Hematopoietic multipotent progenitor cell (in vitro differentiated cells): Measurements from ENCODE around the gene LRRC57. TPM values are rescaled to one million over a fixed set of nuclear protein-coding genes. Genes with fewer than 3 reads are reported as not detected.

Experiments
- DNase-seq, 3 donors: peaks; one replicate each; pipeline ENCODE4 v3.0.0-alpha.2; 2011 to 2015; ENCODE audit warnings: low read depth in 2 of 3, low spot score in 2 of 3
- total RNA-seq: library from RNA; depleted of rRNA; stranded (reverse); fragments of >200 nt; gene quantifications from one replicate; pipeline ENCODE4 v1.2.3, GENCODE V29; 2012

The LRRC57 gene
- total RNA-seq, 1 donor: 18.6 TPM

DNA sequence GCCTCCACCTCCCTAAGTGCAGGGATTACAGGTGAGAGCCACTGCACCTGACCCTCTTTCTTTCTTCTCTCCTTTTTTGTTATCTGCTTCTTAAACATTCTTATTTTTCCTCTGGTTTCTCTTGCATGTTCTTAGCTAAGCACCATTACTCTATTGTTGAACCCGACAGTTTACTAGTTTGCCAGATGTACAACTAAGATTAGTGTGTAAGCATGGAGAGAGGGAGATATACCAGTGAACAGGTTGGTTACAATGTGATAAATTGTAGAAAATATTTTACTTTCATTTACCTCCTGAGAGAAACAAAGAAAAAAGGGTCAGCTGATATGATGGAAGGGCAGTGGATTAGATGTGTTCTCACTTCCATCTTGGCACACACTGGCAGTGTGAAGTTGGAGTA, 5.0 kb upstream of the LRRC57 start:
- DNase-seq: no peak

DNA sequence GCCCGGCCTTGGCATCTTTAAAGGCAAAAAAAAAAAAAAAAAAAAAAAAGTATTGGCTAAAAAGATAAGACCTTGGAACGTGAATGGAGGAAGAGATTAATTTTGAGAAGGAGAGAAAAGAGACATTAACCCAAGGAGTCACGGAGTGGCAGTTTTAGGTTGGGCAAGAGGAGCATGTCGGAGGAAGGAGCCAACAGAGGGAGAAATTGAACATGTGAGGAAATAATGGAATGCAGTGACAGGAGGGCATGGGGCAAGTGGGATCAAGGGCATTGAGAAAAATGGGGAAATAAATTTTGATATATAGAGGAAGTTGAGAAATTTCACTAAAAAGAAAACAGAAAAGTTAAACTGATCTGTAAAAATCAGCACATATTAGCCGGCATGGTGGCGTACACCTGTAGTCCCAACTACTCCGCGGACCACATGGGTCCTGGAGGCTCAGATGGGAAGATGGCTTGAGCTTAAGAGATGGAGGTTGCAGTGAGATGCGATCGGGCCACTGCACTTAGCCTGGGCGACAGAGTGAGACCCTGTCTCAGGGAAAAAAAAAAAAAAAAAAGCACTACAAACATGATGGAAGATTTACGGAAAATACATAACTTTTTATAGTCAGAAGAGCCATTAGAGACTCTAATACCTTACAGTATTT, 1.3 kb upstream of the LRRC57 start:
- no peak for DNase-seq

DNA sequence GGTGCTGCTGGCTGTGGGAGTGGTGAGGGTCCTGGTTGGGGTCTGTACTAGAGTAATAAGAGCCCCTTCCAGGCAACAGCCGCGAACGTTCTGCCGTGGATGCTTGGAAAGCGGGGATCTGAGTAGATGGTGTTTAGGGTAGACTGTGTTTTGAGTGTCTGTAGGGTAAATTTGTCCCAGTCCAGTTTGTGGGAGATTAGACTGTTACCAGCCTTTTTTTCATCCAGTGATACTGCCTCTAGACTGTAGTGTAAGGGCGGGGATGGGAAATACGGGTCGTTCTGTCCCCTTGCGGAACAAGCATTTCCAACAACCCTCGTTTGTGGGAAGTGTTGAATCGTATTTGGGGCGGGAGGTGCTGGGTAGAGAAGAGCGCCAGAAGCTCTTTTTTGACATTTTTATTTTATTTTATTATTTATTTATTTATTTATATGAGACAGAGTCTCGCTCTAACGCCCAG, 469 bp upstream of the LRRC57 start:
- DNase-seq: peak in 2 of 3 donors; percentile 74 to 76

DNA sequence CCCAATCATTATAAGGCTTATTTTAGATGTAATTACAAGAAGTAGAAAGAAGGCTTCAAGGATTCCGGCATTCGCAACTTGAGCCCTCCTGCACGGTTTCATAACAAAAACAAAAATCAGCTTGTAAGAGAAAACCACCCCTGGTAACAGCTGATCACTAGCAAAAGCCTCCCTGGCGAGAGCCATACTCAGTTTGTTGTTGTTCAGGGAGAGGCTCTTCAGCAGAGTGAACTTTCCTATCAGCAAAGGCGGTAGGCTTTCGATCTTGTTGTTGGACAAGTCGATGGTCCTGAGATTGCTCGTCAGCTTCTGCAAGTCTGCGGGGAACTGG, 710 bp downstream of the LRRC57 start:
- DNase-seq: no peak

DNA sequence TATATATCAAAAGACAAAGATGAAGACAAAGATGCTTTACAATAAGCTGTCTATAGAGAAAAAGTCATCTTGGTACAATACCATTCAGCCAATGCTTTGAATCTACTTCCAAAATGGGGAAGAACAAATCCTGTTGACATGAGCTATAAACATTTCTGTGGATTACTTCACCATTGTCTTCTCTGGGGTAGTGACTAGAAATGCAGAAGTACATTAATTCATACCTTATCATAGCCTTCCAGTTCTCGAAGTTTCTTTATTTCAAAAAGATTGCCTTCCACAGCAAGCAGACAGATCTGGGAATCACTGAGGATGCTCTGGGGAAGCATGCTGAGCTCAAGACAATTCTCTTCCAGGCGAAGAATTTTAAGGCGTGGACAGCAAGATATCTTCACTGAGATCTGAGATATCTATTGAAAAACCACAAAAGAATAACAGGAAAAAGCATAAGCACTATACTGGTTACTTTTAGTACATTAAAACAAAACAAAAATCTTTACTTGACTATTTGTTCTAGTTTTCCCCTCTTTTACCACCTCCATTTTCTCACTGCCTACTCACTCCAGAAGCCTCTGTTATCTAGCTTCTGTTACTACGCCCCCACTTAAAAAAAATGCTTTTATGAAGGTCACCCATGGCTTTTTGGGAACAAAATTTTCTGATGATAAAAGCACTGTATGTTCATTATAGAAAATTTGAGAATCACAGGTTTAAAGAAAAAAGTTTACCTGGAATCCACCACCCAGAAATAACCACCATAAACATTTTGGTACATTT, 3.6 kb downstream of the LRRC57 start:
- peak in 2 of 3 donors; percentile 9 to 52 for DNase-seq

DNA sequence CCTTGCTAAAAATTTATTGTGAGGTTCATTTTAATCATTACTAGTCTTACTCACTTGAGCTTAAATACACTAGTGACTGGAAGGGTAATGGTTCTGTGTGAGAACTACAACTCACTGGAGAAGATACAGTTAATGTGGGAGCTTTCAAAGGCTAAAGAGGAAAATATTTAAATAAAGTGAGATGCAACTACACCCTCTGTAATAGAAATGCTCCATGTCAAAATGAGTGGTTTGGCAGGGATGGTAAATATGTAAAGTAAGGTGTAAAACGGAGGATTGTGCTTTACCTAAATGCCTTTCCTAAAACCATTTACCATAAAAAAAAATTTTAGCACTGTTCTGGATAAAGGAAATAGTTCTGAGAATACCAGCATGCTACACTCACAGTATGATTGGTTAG, 15.3 kb downstream of the LRRC57 start:
- no peak for DNase-seq

DNA sequence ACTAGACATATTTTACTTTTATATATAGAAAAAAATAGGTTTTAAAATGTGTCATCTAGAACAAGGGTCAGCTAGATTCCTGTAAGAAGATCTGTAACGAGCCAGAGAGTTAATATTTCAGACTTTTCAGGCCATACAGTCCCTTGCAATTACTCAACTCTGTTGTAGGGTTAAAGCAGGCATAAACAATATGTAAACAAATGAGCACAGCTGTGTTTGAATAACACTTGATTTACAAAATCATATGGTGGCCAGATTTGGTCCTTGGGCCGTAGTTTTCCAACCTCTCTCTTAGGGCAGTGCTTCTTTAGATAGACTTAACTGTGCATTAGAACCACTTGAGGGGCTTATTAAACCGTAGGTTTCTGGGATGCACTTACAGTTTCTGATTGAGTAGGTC, 19.6 kb downstream of the LRRC57 start:
- no peak for DNase-seq

DNA sequence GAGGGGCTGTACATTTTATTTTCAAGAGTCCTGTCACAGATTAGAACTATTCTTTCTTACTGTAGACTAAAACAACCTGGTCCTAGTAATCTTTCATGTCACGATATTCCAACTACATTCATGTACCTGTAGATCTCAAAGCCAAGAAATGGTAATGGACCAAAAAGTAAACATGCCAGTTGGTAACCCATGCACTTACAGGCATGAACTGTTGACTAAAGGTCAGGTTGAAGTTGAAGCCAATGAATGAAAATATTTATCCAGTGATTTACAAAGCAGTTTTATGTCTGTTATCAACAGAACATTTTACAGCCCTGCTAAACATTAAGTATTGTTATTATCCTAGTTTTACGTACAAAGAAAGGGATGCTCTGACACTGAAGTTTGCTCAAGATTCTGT, 25.3 kb downstream of the LRRC57 start:
- no peak for DNase-seq

DNA sequence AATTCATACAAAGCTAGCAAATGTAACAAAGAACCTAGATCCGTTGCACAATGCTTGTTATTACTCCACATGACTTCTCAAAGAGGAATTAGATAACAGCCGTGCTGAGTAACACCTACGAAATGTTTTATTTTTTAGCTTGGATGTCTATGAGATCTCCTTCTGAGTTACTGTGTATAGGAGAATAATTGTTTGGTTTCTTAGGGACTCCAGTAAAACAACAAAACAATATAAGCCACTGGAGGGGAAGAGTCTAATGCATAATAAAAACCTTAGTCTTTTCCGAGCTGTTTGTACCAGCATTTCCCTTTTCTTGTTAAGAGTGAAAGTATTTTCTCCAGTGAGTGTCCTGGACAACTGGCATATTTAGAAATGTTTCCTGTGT, 37.6 kb downstream of the LRRC57 start:
- peak in 1 of 3 donors; percentile 58 for DNase-seq

DNA sequence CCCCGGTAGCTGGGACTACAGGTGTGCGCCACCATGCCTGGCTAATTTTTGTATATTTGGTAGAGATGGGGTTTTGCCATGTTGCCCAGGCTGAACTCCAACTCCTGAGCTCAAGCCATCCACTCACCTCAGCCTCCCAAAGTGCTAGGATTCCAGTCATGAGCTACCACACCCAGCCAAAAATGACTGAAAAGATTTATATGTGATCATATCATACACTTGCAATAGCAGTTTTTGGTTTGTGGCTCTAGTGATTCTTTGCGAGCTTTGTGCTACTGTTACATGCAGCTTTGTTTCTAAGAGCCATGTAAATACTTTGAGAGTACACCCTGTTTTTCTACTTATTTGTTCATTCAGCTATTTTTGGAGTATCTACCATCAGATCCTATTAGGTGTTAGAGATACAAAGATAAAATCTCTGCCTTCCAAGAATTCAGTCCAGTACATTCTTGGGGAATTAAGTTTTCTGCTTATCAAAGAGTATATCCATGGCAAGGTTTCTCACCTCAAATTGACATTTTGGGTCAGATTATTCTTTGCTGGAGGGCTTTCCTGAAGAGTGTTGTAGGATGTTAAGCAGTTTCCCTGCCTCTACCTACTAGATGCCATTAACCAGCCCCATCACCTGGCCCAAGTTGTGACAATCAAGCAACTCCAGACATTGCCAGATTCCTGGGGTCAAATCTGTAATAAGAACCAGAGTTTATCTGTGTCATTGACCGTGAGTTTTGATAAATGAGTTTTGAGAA, 38.2 kb downstream of the LRRC57 start:
- no peak for DNase-seq

DNA sequence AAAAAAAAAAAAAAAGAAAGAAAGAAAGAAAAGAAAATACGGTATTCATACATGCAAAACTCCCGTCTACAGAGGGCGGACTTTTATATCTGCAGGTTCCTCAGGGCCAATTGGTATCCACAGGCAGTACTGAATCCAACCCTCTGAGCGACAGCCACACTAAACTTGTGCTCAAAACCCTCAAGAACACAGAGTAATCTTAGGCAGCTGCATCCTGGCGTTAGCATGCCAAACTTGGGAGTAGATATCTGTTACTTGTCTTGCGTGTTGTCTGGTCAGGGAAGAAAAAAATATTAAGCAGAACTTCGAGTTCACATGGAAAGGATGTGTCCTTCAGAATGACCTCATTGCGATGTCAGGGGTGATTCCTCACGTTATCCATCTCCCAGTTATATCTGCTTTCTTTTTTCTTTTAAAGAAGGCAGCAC, 40.3 kb downstream of the LRRC57 start:
- DNase-seq: peak in 2 of 3 donors; percentile 37 to 40

DNA sequence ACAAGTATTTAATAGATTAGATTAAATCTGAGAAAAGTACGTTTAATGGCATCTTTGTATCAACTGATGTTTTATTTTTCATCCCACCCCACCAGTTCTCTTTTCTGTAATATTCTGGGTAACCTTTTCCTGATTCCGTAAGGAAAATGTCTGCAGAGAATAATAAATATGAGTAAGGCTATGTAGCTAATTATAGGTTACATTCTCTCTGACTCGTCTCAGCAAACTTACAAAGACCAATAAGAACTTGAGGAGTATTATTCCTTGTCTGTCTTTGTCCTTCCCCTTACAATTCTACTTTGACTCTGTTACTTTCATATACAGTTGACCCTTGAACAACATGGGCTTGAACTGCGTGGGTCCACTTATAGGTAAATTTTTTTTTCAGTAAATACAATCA, 41.1 kb downstream of the LRRC57 start:
- no peak for DNase-seq

DNA sequence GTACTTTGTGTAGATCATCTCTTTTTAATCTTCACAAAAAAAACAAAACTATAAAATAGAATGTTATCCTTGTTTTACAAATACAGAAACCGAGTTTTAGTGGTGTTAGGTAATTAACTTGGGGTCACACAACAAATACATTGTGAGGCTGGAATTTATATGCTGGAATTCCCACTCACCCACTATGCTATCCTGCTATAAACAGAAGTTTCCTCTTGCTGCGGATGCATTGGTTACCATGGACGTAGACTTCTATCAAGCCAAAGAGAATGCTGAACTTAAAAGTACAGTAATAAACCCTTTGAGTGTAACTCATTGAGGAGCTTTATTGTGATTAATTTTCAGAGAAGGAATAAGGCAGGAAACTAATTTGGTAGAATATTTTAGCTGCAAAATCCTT, 44.0 kb downstream of the LRRC57 start:
- DNase-seq: no peak

DNA sequence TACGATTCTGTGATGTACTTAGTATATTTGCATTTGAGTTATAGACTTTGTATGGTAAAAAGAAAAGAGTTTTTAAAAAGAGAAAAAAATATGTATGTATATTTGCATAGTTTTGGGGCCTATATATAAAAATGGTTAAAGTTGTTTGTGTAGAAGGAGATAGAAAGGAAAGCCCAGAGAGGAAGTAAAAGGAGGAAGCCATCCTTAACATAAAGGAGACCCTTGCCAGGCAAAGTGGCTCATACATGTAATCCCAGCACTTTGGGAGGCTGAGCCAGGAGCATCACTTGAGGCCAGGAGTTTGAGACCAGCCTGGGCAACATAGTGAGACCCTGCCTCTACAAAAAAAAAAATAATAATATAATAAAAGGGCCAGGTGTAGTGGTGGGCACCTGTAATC, 44.8 kb downstream of the LRRC57 start:
- no peak for DNase-seq

DNA sequence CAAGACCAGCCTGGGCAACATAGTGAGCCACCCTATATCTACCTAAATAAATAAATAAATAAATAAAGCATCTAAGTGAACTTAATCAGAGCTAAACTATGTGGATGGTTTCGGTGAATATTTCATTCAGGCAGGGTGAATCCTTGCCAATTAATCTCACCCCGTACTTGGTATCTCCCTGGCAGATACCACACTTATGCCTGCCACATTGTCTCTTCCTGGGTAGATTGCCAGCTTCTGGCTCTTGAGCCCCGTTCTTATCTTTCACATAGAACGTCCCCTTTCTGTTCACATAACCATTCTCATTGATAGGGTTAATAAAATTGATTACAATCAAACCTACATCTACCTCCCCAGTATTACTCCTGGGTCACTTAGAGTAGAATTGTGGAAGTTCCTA, 46.1 kb downstream of the LRRC57 start:
- DNase-seq: no peak

DNA sequence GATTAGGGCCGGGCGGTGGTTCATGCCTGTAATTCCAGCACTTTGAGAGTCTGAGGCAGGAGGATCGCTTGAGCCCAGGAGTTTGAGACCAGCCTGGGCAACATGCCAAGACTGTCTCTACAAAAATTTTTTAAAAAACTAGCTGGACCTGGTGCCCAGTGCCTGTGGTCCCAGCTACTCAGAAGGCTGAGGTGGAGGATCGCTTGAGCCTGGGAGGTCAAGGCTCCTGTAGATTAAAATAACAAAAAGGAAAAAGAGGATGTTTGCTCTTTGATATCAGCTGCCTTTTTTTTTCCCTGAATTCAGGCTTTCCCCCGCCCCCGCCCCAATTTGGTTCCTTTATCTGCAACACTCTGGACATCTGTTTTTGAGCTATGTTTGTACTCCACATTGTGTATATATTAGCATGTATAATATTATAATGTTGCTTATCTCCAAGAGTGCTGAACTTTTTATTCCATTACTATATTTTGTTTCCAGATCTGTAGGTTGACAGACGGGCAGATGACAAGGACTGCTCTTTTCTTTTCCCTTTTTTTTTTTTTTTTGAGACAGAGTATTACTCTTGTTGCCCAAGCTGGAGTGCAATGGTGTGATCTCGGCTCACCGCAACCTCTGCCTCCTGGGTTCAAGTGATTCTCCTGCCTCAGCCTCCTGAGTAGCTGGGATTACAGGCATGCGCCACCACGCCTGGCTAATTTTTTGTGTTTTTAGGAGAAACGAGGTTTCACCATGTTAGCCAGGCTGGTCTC, 48.6 kb downstream of the LRRC57 start:
- DNase-seq: peak in 2 of 3 donors; percentile 30 to 42

DNA sequence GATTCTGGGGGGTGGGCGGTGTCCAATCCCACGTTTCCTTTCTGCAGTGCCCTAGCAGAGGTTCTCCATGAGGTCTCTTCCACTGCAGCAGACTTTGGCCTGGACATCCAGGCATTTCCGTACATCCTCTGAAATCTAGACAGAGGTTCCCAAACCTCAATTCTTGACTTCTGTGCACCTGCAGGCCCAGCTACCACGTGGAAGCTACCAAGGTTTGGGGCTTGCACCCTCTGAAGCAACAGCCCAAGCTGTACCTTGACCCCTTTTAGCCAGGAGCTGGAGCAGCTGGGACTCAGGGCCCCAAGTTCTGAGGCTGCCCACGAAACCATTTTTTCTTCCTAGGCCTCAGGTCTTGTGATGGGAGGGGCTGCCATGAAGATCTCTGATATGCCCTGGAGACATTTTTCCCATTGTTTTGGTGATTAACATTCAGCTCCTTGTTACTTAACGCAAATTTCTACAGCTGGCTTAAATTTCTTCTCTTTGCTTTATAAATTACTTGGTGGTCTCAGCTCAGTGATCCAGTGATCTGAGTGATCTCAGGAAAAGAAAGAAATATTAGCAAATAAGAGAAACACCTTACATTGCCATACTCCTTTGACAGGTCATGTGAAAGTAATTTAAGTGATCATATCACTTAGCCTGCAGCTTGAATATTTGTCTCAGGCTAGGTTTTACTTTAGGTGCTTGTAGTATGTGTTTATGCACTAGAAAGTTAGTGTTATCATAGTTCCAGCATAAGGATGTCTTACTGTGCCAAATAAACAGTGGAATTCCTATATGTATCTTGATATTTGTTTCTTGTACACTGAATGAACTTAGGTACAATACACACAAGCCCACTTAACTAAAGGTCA, 50.2 kb downstream of the LRRC57 start:
- no peak for DNase-seq

DNA sequence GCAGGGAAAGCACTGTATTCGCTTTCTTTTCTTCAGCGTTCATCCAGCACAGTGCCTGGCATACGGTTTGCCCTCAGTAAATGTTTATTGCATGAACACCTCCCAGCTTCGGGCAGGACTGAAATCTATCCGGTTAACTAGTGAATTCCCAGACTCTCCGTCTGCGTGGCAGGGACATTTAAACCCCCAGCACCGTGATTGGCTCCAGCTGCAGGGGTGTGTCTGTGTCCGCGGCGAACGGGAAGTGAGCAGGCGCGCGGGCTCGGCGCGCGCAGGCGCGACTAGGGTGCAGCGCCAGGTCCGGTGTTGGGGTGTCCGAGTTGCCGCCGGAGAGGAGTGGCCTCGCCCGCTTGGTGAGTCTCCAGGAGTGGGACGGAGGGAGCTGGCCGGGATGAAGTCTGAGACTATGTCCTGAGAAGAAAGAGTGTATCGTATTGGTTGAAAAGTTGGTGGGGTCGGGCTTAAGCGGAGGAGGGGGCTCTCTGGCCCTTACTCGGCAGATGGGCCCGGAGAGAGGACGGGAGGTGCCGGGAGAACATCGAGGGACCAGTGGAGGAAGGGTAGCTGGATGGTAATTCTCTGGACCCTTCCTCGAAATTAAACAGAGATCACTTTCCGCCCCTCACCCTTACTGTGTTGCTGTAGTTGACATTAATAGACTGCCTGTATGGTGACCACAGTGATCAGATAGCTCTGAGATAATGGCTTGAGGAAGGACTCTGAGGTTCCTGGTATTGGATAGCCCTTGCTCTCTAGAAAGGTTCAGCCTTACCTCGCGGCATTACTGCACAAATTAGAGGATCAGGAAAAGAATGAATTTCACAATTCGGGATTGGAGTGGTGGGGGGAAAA, 53.0 kb downstream of the LRRC57 start, which contains the start of gene SNAP23:
Gene SNAP23, plus strand, starts transcription at position 274 of the 852 bp plus-strand sequence. CDS start 16,213 bp downstream, outside the sequence.
- peak; percentile 56 to 84 (median 81) for DNase-seq

DNA sequence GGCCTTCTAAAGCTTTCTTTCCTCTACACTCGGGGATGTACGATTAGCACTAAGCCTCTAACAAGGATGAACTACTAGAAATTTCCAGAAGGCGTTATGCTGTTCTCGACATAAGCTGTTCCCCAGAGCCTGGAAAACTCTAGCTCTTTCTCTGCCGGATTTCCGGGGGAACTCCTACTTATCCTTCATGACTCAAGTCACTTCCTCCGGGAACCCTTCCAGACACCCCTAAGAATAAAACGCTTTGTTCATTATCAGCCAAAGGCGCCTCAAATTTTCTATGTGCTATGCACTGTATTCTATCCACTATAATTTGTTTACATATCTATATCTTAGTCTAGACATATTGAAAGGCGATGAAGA, 53.6 kb downstream of the LRRC57 start:
- DNase-seq: no peak
